Measurements from ENCODE around the gene MOB1A.

Gene MOB1A

DNA sequence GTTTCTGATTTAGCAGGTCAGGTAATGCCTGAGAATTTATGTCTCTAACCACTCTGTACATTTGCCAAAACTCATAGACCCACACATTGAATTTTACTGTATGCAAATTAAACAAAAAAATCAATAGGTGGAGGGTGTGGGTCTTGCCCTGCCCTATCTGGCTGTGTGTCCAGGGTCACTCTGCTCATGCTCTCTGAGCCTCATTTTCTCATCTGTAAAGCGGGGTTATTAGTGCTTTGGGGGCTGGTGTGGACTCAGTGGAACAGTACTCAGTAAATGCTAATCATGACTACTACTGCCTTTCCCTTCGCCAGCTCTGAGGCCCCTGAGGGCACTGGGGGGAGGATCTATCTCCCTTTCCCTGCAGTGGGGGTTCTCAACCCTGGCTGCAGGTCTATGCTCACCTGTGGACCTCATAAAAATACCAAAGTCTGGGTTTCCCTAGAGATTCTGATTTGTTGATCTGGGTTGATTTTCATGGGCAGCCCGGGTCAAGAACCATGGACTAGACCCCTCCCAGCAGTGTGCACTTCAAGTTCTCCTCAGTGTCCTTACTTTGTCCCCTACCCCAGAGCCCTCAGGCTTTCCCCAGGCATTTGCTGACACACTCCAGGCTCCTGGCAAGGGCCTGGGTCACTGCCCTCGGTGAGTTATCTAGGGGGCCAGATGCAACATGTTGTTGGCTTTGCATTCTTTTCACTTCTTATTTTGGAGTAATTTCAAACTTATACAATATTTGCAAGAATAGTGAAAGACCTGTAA, 47.2 kb upstream of the MOB1A start:
- no peak for DNase-seq
- TF ChIP-seq, protein P1, sequence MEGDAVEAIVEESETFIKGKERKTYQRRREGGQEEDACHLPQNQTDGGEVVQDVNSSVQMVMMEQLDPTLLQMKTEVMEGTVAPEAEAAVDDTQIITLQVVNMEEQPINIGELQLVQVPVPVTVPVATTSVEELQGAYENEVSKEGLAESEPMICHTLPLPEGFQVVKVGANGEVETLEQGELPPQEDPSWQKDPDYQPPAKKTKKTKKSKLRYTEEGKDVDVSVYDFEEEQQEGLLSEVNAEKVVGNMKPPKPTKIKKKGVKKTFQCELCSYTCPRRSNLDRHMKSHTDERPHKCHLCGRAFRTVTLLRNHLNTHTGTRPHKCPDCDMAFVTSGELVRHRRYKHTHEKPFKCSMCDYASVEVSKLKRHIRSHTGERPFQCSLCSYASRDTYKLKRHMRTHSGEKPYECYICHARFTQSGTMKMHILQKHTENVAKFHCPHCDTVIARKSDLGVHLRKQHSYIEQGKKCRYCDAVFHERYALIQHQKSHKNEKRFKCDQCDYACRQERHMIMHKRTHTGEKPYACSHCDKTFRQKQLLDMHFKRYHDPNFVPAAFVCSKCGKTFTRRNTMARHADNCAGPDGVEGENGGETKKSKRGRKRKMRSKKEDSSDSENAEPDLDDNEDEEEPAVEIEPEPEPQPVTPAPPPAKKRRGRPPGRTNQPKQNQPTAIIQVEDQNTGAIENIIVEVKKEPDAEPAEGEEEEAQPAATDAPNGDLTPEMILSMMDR (IDR thresholded peaks at IDR 0.05; ENCODE audit: borderline replicate concordance, extremely low read depth, low read length, poor library complexity, severe bottlenecking) = no peak
- no peak for TF ChIP-seq EZH2 (IDR thresholded peaks at IDR 0.05; ENCODE audit: borderline replicate concordance, low read depth, low read length, severe bottlenecking)
- no peaks in the 10 kb centered on the region for H3K36me3 ChIP-seq (ENCODE audit: insufficient read depth, low read length)
- H4K20me1 ChIP-seq (ENCODE audit: insufficient read depth, low read length) = peaks cover 10% of the 10 kb centered on the region; the same call in 1 of the 2 replicates
- no peak overlapping the region for H2AFZ ChIP-seq (ENCODE audit: low read depth, low read length)
- no peak overlapping the region for H3K9ac ChIP-seq (ENCODE audit: low read depth, low read length)
- no peaks in the 10 kb centered on the region for H3K27me3 ChIP-seq (ENCODE audit: insufficient read depth, low read length, poor library complexity)
- no peak overlapping the region for H3K4me3 ChIP-seq (ENCODE audit: low read depth in 1 of 2, low read length in 2 of 2)
- no peaks in the 10 kb centered on the region for H3K4me1 ChIP-seq (ENCODE audit: insufficient read depth, low read length)
- no peaks in the 10 kb centered on the region for H3K9me3 ChIP-seq (ENCODE audit: insufficient read depth, low read length, severe bottlenecking)
- H3K4me2 ChIP-seq (ENCODE audit: insufficient read depth, low read length) = no peak overlapping the region
- H3K79me2 ChIP-seq (ENCODE audit: insufficient read depth, low read length) = no peaks in the 10 kb centered on the region
- H3K27ac ChIP-seq (ENCODE audit: low read length) = no peak overlapping the region
- no peak for ATAC-seq (ENCODE audit: insufficient read depth, low read depth)

DNA sequence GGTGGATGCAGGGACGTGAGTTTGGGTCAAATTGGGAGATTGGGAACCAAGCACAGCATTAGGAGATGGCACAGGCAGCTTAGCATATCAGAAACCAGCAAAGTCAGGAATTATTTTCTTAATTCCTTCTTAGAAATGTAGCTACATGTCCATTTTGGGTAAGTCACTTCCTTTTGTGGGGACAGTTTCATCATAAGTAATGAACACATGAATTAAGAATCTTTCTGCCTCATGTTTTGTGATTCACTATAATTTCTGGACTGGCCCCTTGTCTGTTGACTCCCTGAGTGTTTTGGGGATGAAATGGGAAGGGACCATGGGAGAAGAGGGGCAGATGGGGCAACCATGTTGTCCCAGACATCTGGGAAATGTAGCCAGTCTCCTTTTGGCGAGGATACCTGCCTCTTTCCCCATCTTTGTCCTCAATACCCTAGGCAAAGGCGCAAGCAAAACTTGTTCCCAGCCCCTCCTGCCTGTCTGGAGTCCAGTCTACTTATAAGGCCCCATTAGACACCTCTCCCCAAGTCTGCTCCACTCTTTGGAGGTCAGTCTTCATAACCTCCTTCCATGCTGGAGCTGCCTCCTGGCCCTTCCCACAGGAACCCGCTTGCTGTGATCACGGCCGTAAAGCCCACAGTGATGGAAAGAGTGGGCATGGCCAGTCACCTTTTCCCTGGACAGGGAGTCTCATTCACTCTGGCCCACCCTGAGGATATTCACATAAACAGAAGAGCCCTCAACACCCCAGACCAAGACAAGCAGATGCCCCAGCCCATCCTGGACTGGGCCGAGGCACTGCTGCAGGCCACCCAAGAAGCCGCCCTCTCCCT, 45.5 kb upstream of the MOB1A start:
- DNase-seq (no peak), ATAC-seq (ENCODE audit: insufficient read depth, low read depth) (no peak)
- Histone ChIP-seq H3K4me3 (ENCODE audit: low read depth in 1 of 2, low read length in 2 of 2) (no peak overlapping the region), H4K20me1 (ENCODE audit: insufficient read depth, low read length) (peaks cover 10% of the 10 kb centered on the region; the same call in 1 of the 2 replicates), H3K27ac (ENCODE audit: low read length) (no peak overlapping the region), H3K4me2 (ENCODE audit: insufficient read depth, low read length) (no peak overlapping the region), H3K79me2 (ENCODE audit: insufficient read depth, low read length) (no peaks in the 10 kb centered on the region), H3K9me3 (ENCODE audit: insufficient read depth, low read length, severe bottlenecking) (no peaks in the 10 kb centered on the region), H3K36me3 (ENCODE audit: insufficient read depth, low read length) (peaks cover 1% of the 10 kb centered on the region; the same call in 1 of the 2 replicates), H2AFZ (ENCODE audit: low read depth, low read length) (no peak overlapping the region), H3K9ac (ENCODE audit: low read depth, low read length) (no peak overlapping the region), H3K27me3 (ENCODE audit: insufficient read depth, low read length, poor library complexity) (no peaks in the 10 kb centered on the region), H3K4me1 (ENCODE audit: insufficient read depth, low read length) (no peaks in the 10 kb centered on the region)
- TF ChIP-seq EZH2 (IDR thresholded peaks at IDR 0.05; ENCODE audit: borderline replicate concordance, low read depth, low read length, severe bottlenecking) = no peak
- TF ChIP-seq, protein P1 (IDR thresholded peaks at IDR 0.05; ENCODE audit: borderline replicate concordance, extremely low read depth, low read length, poor library complexity, severe bottlenecking) = no peak

DNA sequence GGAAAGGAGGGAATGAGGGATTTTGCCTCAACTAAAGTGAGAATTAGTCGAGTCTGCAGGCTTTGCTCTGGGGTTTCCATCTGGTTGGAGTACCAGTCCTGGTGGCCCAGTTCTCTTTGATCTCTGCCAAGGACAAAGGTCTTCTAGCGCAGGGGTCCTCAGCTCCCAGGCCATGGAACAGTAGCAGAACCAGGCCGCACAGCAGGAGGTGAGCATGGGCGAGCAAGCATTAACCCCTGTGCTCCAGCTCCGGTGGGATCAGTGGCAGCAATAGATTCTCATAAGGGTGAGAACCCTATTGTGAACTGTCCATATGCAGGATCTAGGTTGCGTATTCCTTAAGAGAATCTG, 43.6 kb upstream of the MOB1A start:
- Histone ChIP-seq H3K9me3 (ENCODE audit: insufficient read depth, low read length, severe bottlenecking) (no peaks in the 10 kb centered on the region), H3K4me2 (ENCODE audit: insufficient read depth, low read length) (no peak overlapping the region), H3K9ac (ENCODE audit: low read depth, low read length) (no peak overlapping the region), H2AFZ (ENCODE audit: low read depth, low read length) (no peak overlapping the region), H3K4me3 (ENCODE audit: low read depth in 1 of 2, low read length in 2 of 2) (no peak overlapping the region), H4K20me1 (ENCODE audit: insufficient read depth, low read length) (peaks cover 16% of the 10 kb centered on the region; the same call in 1 of the 2 replicates), H3K4me1 (ENCODE audit: insufficient read depth, low read length) (no peaks in the 10 kb centered on the region), H3K27ac (ENCODE audit: low read length) (no peak overlapping the region), H3K36me3 (ENCODE audit: insufficient read depth, low read length) (peaks cover 13% of the 10 kb centered on the region; the same call in 1 of the 2 replicates), H3K27me3 (ENCODE audit: insufficient read depth, low read length, poor library complexity) (no peaks in the 10 kb centered on the region), H3K79me2 (ENCODE audit: insufficient read depth, low read length) (no peaks in the 10 kb centered on the region)
- ATAC-seq (ENCODE audit: insufficient read depth, low read depth) (peak; percentile 16; the same call in 2 of the 3 replicates), DNase-seq (peak; percentile 32)
- TF ChIP-seq EZH2 (IDR thresholded peaks at IDR 0.05; ENCODE audit: borderline replicate concordance, low read depth, low read length, severe bottlenecking) = no peak
- TF ChIP-seq, protein P1 (IDR thresholded peaks at IDR 0.05; ENCODE audit: borderline replicate concordance, extremely low read depth, low read length, poor library complexity, severe bottlenecking) = no peak

Measured in DND-41 (cell line).